Hepatocyte (in vitro differentiated cells): ENCODE results near the gene HYAL1. TPM values are rescaled to one million over a fixed set of nuclear protein-coding genes. Genes with fewer than 3 reads are reported as not detected.

Experiments
- DNase-seq: peaks from one replicate; pipeline ENCODE4 v3.0.0-alpha.2; 2016; ENCODE audit warnings: low spot score
- H2AFZ ChIP-seq: fragments of 200-600 bp; sonication (generic); 2 replicates; pipeline ENCODE4 v1.6.0; 2016; ENCODE audit warnings: antibody characterized with exemption, mild to moderate bottlenecking
- H3K27ac ChIP-seq: fragments of 200-600 bp; sonication (generic); 2 replicates; pipeline ENCODE4 v1.5.1; 2016; ENCODE audit warnings: mild to moderate bottlenecking
- H3K27me3 ChIP-seq: fragments of 200-600 bp; sonication (generic); 2 replicates; pipeline ENCODE4 v1.6.1; 2016
- H3K36me3 ChIP-seq: fragments of 200-600 bp; sonication (generic); replicated peaks from 2 replicates; pipeline ENCODE4 v1.5.1; 2016; ENCODE audit warnings: low read depth; ENCODE audit not compliant: insufficient read depth
- H3K4me1 ChIP-seq: fragments of 200-600 bp; sonication (generic); 2 replicates; pipeline ENCODE4 v1.5.1; 2016; ENCODE audit warnings: mild to moderate bottlenecking, moderate library complexity; ENCODE audit not compliant: insufficient read depth
- H3K4me2 ChIP-seq: fragments of 200-600 bp; sonication (generic); 2 replicates; pipeline ENCODE4 v1.6.0; 2016
- H3K4me3 ChIP-seq: fragments of 200-600 bp; sonication (generic); 2 replicates; pipeline ENCODE4 v1.5.1; 2016; ENCODE audit warnings: mild to moderate bottlenecking
- H3K79me2 ChIP-seq: fragments of 200-600 bp; sonication (generic); 2 replicates; pipeline ENCODE4 v1.6.0; 2017; ENCODE audit warnings: mild to moderate bottlenecking
- H3K9me2 ChIP-seq: fragments of 200-600 bp; sonication (generic); replicated peaks from 2 replicates; pipeline ENCODE4 v1.6.0; 2017; ENCODE audit warnings: mild to moderate bottlenecking; ENCODE audit not compliant: insufficient read depth
- H3K9me3 ChIP-seq: fragments of 200-600 bp; sonication (generic); 2 replicates; pipeline ENCODE4 v1.5.1; 2016; ENCODE audit warnings: low read depth, mild to moderate bottlenecking
- H4K20me1 ChIP-seq: fragments of 200-600 bp; sonication (generic); 2 replicates; pipeline ENCODE4 v1.6.0; 2016; ENCODE audit warnings: mild to moderate bottlenecking; ENCODE audit not compliant: insufficient read depth, poor library complexity, severe bottlenecking
- CTCF ChIP-seq: fragments of 200-600 bp; sonication (generic); IDR thresholded peaks from 2 replicates; pipeline ENCODE4 v1.5.1; 2016; ENCODE audit warnings: antibody characterized with exemption, mild to moderate bottlenecking; ENCODE audit not compliant: poor library complexity
- EZH2 ChIP-seq: fragments of 200-600 bp; sonication (generic); IDR thresholded peaks from 2 replicates; pipeline ENCODE4 v1.6.1; 2016; ENCODE audit warnings: antibody characterized with exemption, mild to moderate bottlenecking, borderline replicate concordance
- EZH2phosphoT487 ChIP-seq: fragments of 200-600 bp; sonication (generic); IDR thresholded peaks from one replicate; pipeline ENCODE4 v1.6.1; 2018; ENCODE audit warnings: antibody characterized with exemption, mild to moderate bottlenecking, low read depth, moderate library complexity; ENCODE audit not compliant: unreplicated experiment, severe bottlenecking
- WGBS: methylation state at CpG from one replicate; pipeline ENCODE4 v1.1.6; 2016; ENCODE audit warnings: low lambda C conversion rate; ENCODE audit errors: missing lambda C conversion rate; 5-methylcytosine and 5-hydroxymethylcytosine counted together
- polyA plus RNA-seq: library from polyadenylated mRNA; unstranded; fragments of >200 nt; fragmentation: Nextera tagmentation; extraction: Ambion mirVana; gene quantifications from 2 replicates; pipeline ENCODE4 v1.2.1, GENCODE V29; 2016
- total RNA-seq: library from RNA; depleted of rRNA; stranded (reverse); fragments of >200 nt; gene quantifications from 2 replicates; pipeline ENCODE4 v1.2.3, GENCODE V29; 2014

The HYAL1 gene
- total and polyA plus RNA-seq, 2 experiments from 2014 or later = 11.8 to 22.3 TPM

- Histone ChIP-seq H2AFZ (no peak overlapping the region), H4K20me1 (no peaks in the 10 kb centered on the region), H3K27me3 (peaks cover 25% of the 10 kb centered on the region), H3K9me2 (no peaks in the 10 kb centered on the region), H3K27ac (no peak overlapping the region), H3K4me1 (peaks cover 31% of the 10 kb centered on the region), H3K4me3 (no peak overlapping the region), H3K4me2 (peak overlapping the region; percentile 77), H3K9me3 (no peaks in the 10 kb centered on the region), H3K79me2 (peaks cover 16% of the 10 kb centered on the region), H3K36me3 (no peaks in the 10 kb centered on the region)
- TF ChIP-seq EZH2 (no peak), EZH2phosphoT487 (no peak), CTCF (no peak)
- WGBS = 45% methylated on average over 9 of the region's 9 CpGs
- no peak for DNase-seq
These were observed 36.7 kb upstream of the HYAL1 start for GRCh38 chr3:50340147-50340447.

GRCh38 chr3:50339485-50340146 is 36.2 kb upstream of the HYAL1 start:
- TF ChIP-seq EZH2 = no peak
- TF ChIP-seq EZH2phosphoT487 = no peak
- no peak for TF ChIP-seq CTCF
- Histone ChIP-seq H3K9me3 (no peaks in the 10 kb centered on the region), H3K79me2 (peaks cover 20% of the 10 kb centered on the region), H4K20me1 (no peaks in the 10 kb centered on the region), H3K9me2 (no peaks in the 10 kb centered on the region), H3K4me3 (no peak overlapping the region), H3K27ac (no peak overlapping the region), H3K27me3 (peaks cover 25% of the 10 kb centered on the region), H3K4me1 (peaks cover 34% of the 10 kb centered on the region), H3K4me2 (no peak overlapping the region), H2AFZ (no peak overlapping the region), H3K36me3 (no peaks in the 10 kb centered on the region)
- DNase-seq = no peak
- 92% methylated on average over 14 of the region's 14 CpGs for WGBS

GRCh38 chr3:50338965-50339364 is 35.6 kb upstream of the HYAL1 start:
- Histone ChIP-seq H3K4me1 (peaks cover 34% of the 10 kb centered on the region), H3K79me2 (peaks cover 27% of the 10 kb centered on the region), H3K9me3 (no peaks in the 10 kb centered on the region)

More at GRCh38 chr3:50338965-50339364, 35.6 kb upstream of the HYAL1 start:
- H3K4me2 ChIP-seq = no peak overlapping the region
- no peaks in the 10 kb centered on the region for H3K36me3 ChIP-seq
- no peak overlapping the region for H2AFZ ChIP-seq
- no peak overlapping the region for H3K27ac ChIP-seq
- H3K27me3 ChIP-seq = peaks cover 25% of the 10 kb centered on the region
- no peak for DNase-seq
- no peaks in the 10 kb centered on the region for H3K9me2 ChIP-seq
- 84% methylated on average over 5 of the region's 5 CpGs for WGBS
- peaks cover under 1% of the 10 kb centered on the region for H4K20me1 ChIP-seq
- TF ChIP-seq CTCF = no peak
- no peak for TF ChIP-seq EZH2
- TF ChIP-seq EZH2phosphoT487 = no peak
- H3K4me3 ChIP-seq = no peak overlapping the region
